Measurements from ENCODE around the gene ARHGAP22. TPM values are rescaled to one million over a fixed set of nuclear protein-coding genes. Genes with fewer than 3 reads are reported as not detected.

ARHGAP22 gene
- total RNA-seq, 1 experiment from 2014 or later: 13.5 TPM

GRCh38 chr10:48580236-48580635 is 24.6 kb downstream of the ARHGAP22 start:
- TF ChIP-seq CTCF (IDR thresholded peaks at IDR 0.05; ENCODE audit: insufficient read depth in 1 of 2, low read depth in 1 of 2, low read length in 1 of 2, severe bottlenecking in 1 of 2, unreplicated experiment in 1 of 2): no peak
- no peaks in the 10 kb centered on the region for H3K36me3 ChIP-seq (ENCODE audit: control insufficient read depth, insufficient read depth, low read length)
- peaks cover 5% of the 10 kb centered on the region for H3K9me3 ChIP-seq
- BruUV-seq (replicated peaks): no TSS peak
- no peaks in the 10 kb centered on the region for H3K27me3 ChIP-seq (replicated peaks; ENCODE audit: control insufficient read depth, insufficient read depth, low read length)
- Mint-ChIP-seq H3K4me3 (ENCODE audit: unreplicated experiment) (no peak overlapping the region), H3K9me3 (ENCODE audit: unreplicated experiment) (peaks cover 5% of the 10 kb centered on the region), H3K27ac (ENCODE audit: unreplicated experiment) (no peak overlapping the region), H3K4me1 (ENCODE audit: low read depth, unreplicated experiment) (peaks cover 6% of the 10 kb centered on the region), H3K36me3 (ENCODE audit: insufficient read depth, unreplicated experiment) (no peaks in the 10 kb centered on the region), H3K27me3 (ENCODE audit: insufficient read depth, unreplicated experiment) (peaks cover 7% of the 10 kb centered on the region)
- ChIA-PET CTCF (no interaction called here), POLR2A (no interaction called here)
- no peaks in the 10 kb centered on the region for H3K4me1 ChIP-seq
- intact Hi-C loops (cut with micrococcal nuclease; ENCODE audit: unreplicated experiment): no loop called here
- H3K4me3 ChIP-seq (ENCODE audit: low read depth, low read length): no peak overlapping the region
- DNase-seq: no peak

GRCh38 chr10:48579251-48579960 is 25.5 kb downstream of the ARHGAP22 start:
- DNase-seq: no peak
- Mint-ChIP-seq H3K4me3 (ENCODE audit: unreplicated experiment) (no peak overlapping the region), H3K4me1 (ENCODE audit: low read depth, unreplicated experiment) (peaks cover 6% of the 10 kb centered on the region), H3K9me3 (ENCODE audit: unreplicated experiment) (no peaks in the 10 kb centered on the region), H3K27me3 (ENCODE audit: insufficient read depth, unreplicated experiment) (peaks cover 7% of the 10 kb centered on the region), H3K27ac (ENCODE audit: unreplicated experiment) (no peak overlapping the region), H3K36me3 (ENCODE audit: insufficient read depth, unreplicated experiment) (no peaks in the 10 kb centered on the region)
- Histone ChIP-seq H3K9me3 (no peaks in the 10 kb centered on the region; the same call in 1 of the 2 replicates), H3K4me3 (ENCODE audit: low read depth, low read length) (no peak overlapping the region), H3K36me3 (ENCODE audit: control insufficient read depth, insufficient read depth, low read length) (no peaks in the 10 kb centered on the region), H3K4me1 (no peaks in the 10 kb centered on the region), H3K27me3 (replicated peaks; ENCODE audit: control insufficient read depth, insufficient read depth, low read length) (no peaks in the 10 kb centered on the region)
- ChIA-PET POLR2A (no interaction called here), CTCF (interaction anchor here (0.8 to 1.5 kb wide), 2 partner anchors 77 to 135 kb away, joined by 3 to 7 read pairs; no protein-coding TSS in a partner anchor)
- BruUV-seq (replicated peaks): no TSS peak
- no peak for TF ChIP-seq CTCF (IDR thresholded peaks at IDR 0.05; ENCODE audit: insufficient read depth in 1 of 2, low read depth in 1 of 2, low read length in 1 of 2, severe bottlenecking in 1 of 2, unreplicated experiment in 1 of 2)
- intact Hi-C loops (cut with micrococcal nuclease; ENCODE audit: unreplicated experiment): no loop called here

- BruUV-seq (replicated peaks): no TSS peak
- intact Hi-C loops (cut with micrococcal nuclease; ENCODE audit: unreplicated experiment): no loop called here
- Mint-ChIP-seq H3K9me3 (ENCODE audit: unreplicated experiment) (no peaks in the 10 kb centered on the region), H3K4me3 (ENCODE audit: unreplicated experiment) (no peak overlapping the region), H3K36me3 (ENCODE audit: insufficient read depth, unreplicated experiment) (no peaks in the 10 kb centered on the region), H3K27ac (ENCODE audit: unreplicated experiment) (no peak overlapping the region), H3K27me3 (ENCODE audit: insufficient read depth, unreplicated experiment) (peaks cover 7% of the 10 kb centered on the region), H3K4me1 (ENCODE audit: low read depth, unreplicated experiment) (peaks cover 6% of the 10 kb centered on the region)
- H3K27me3 ChIP-seq (replicated peaks; ENCODE audit: control insufficient read depth, insufficient read depth, low read length): no peaks in the 10 kb centered on the region
- H3K4me3 ChIP-seq (ENCODE audit: low read depth, low read length): no peak overlapping the region
- ChIA-PET CTCF (no interaction called here), POLR2A (no interaction called here)
- no peaks in the 10 kb centered on the region for H3K36me3 ChIP-seq (ENCODE audit: control insufficient read depth, insufficient read depth, low read length)
- no peaks in the 10 kb centered on the region for H3K4me1 ChIP-seq
- no peaks in the 10 kb centered on the region for H3K9me3 ChIP-seq
- no peak for TF ChIP-seq CTCF (IDR thresholded peaks at IDR 0.05; ENCODE audit: insufficient read depth in 1 of 2, low read depth in 1 of 2, low read length in 1 of 2, severe bottlenecking in 1 of 2, unreplicated experiment in 1 of 2)
- DNase-seq: no peak
Observed at GRCh38 chr10:48577158-48577557, 27.7 kb downstream of the ARHGAP22 start.

Data from Caco-2 (cell line).